ENCODE measurements around the gene RDX.
"Not testable (repeated sequence)": the region's sequence is repeated elsewhere in the genome, so short reads cannot be mapped to it uniquely, and the experiment has no call there.

Gene RDX

GRCh38 chr11:110269996-110270395 lies 26.4 kb downstream of the RDX start:
- no peak for DNase-seq

- DNase-seq, result no peak
Observed at GRCh38 chr11:110268441-110268840, 28.0 kb downstream of the RDX start.

- DNase-seq, result no peak
Observed at GRCh38 chr11:110262072-110262403, 34.4 kb downstream of the RDX start.

- no peak for DNase-seq
Observed at GRCh38 chr11:110261195-110262071, 35.0 kb downstream of the RDX start.

- DNase-seq, result no peak
Observed at GRCh38 chr11:110253525-110253924, 42.9 kb downstream of the RDX start.

- DNase-seq, result no peak
Observed at GRCh38 chr11:110251836-110252235, 44.6 kb downstream of the RDX start.

GRCh38 chr11:110250168-110250567 lies 46.2 kb downstream of the RDX start:
- no peak for DNase-seq

GRCh38 chr11:110249766-110250165 lies 46.6 kb downstream of the RDX start:
- no peak for DNase-seq

- no peak for DNase-seq
Observed at GRCh38 chr11:110249066-110249465, 47.3 kb downstream of the RDX start.

GRCh38 chr11:110243791-110244190 lies 52.6 kb downstream of the RDX start:
- DNase-seq, result no peak

GRCh38 chr11:110242746-110243145 lies 53.7 kb downstream of the RDX start:
- DNase-seq, result no peak

- DNase-seq, result no peak
Observed at GRCh38 chr11:110242188-110242587, 54.2 kb downstream of the RDX start.

GRCh38 chr11:110235966-110236365 lies 60.4 kb downstream of the RDX start:
- no peak for DNase-seq

GRCh38 chr11:110230377-110230776 lies 66.0 kb downstream of the RDX start:
- no peak for DNase-seq

- no peak for DNase-seq
Observed at GRCh38 chr11:110219006-110219785, 77.2 kb downstream of the RDX start.

- no peak for DNase-seq
Observed at GRCh38 chr11:110217936-110218335, 78.5 kb downstream of the RDX start.

- DNase-seq, result no peak
Observed at GRCh38 chr11:110217223-110217877, 79.1 kb downstream of the RDX start.

- not testable (repeated sequence) for DNase-seq
Observed at GRCh38 chr11:110209313-110209694, 87.1 kb downstream of the RDX start.

GRCh38 chr11:110208678-110209312 lies 87.6 kb downstream of the RDX start:
- not testable (repeated sequence) for DNase-seq

GRCh38 chr11:110207123-110207522 lies 89.3 kb downstream of the RDX start:
- no peak for DNase-seq

- no peak for DNase-seq
Observed at GRCh38 chr11:110200836-110201235, 95.6 kb downstream of the RDX start.

- no peak for DNase-seq
Observed at GRCh38 chr11:110200241-110200640, 96.2 kb downstream of the RDX start.

Data from NCI-H1694 (cell line).